Fibroblast of skin of scalp (primary cell): ENCODE measurements around the gene LIMCH1.
A peak's percentile ranks its signal among the peaks of the same experiment; 100 is the strongest.

Source experiments
- DNase-seq: peaks from one replicate; pipeline ENCODE4 v3.0.0-alpha.2; 2013

LIMCH1 gene

DNA sequence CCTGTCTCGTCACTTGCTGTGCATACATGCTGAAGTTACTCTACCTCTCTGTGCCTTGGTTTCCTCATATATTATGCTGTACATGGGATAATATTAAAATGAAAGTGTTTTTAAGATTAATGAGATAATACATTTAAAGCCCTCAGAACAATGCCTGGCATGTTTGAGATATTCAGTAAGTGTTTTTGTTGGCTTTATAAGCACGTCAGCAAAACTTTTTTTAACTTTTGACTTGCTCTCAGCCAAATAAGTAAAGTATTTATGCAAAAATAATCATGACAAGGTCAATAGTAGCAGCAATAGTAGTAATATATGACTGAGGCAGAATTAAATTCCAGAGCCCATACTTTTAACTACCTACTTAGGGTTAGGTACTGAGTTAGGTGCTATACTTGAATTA is 29.2 kb downstream of the LIMCH1 start:
- no peak for DNase-seq

DNA sequence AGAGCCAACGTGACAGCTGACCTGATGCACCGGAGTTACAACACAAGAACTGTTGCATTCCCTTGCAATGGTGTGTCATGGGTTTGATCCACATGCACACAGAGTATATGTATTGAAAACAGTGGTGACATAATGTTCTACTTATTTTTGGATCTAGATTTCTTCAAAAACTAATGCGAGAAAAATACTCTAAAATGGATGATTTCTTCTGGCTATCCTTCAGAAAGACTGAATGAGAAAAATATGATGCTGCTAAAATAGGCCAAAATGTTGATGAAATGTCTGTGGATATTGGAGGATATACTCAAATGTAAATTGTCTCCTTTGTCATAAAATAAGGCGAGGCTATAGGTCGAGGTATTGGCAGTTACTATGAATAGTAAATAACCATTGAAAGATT is 30.4 kb downstream of the LIMCH1 start:
- DNase-seq: no peak

- no peak for DNase-seq
Measured at GRCh38 chr4:41569961-41570360, 32.0 kb downstream of the LIMCH1 start.

DNA sequence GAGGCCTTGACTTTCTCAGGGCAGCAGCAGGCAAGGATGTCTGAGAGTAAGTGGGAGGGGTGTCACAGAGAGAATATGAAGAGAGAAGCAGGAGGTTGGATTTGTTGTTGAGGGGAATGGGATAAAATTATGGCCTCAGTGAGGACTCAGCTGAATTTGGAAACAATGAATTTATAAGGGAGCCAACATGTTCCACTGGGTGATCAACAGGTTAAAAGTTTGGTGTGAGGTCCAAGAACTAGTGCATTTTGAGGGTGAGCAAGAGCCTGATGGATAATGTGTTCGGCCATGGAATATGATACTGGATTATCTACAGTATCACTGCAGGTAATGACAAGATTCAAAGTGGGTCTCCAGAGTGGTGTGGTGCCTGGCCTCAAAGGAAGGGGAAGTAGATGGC is 33.5 kb downstream of the LIMCH1 start:
- DNase-seq: no peak

GRCh38 chr4:41572516-41572915 is 34.6 kb downstream of the LIMCH1 start:
- DNase-seq: no peak

GRCh38 chr4:41572956-41573355 is 35.0 kb downstream of the LIMCH1 start:
- no peak for DNase-seq

DNA sequence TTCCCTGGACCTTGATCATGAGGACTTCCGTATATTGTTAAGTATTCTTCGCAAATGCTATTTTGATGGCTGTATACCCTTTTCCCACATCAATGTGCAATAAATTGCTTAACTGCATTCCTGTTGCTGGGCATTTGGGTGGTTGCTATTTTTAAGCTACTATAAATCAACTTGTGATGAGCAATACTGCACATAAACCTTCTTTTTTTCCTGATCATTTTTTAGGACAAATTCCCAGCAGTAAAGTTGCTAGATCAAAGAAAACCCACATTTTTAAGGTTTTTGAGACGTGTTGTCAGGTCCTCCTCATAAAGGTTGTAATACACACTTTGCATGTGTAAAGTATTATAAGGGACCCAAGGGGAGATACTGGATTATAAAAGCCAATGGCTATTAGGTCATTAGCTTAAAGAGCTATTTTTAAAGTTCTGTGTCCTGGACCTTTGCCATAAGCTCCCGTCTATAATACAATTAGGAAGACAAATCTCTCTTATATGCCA is 35.6 kb downstream of the LIMCH1 start:
- peak; percentile 4 for DNase-seq

DNA sequence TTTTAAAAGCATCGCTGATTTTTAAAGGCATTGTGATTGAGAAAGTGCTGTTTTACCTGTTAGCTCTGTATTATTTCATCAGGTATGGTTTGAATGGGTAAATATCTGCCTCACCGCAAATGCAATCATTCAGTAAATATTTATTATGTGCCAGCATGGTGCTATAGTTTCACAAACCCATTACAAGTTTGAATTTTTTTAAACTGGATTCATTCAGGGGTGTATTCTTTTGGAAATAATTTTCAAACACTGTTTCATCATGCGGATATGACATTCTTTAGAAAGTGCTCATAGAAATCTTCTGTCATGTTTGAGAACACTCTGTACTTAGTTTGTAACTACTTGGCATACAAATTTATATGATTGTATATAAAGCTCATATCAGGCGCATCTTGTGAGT is 37.2 kb downstream of the LIMCH1 start:
- DNase-seq: no peak

DNA sequence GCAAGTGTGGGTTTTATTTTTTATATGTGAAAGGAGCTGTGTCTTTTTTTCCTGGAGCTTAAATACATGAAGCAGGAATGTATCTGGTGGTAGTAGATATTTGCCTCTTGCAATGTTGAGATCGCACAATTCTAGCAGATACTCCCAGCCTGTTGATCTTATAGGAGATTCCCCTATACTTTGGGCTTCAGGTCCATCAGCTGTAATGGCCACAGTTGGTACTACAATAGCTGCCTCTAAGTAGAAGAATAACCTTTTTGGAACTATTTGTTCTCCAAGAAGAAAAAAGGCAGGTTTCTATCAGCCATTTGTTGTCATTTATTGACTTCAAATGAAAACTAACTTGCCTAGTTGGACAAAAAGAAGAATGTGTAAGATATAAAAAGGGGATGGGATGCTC is 37.7 kb downstream of the LIMCH1 start:
- DNase-seq: no peak

DNA sequence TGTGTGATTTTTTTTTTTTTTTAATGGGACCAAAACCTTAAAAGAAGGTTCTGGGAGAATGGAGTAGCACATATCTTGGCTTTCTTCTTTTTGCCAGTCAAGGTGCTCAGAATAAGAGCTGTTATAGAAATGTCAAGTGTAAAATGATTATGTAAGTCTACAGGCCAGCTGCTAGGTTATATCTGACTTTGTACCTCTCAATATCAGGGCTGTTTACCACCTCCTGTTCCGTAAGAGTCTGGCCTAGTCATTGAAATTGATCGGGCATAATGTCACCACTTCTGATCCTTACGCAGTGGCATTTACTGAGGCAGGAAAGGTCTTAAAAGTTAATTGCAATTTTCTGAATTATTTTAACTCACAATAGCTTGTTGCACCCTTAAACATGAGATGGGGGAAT is 41.1 kb downstream of the LIMCH1 start:
- DNase-seq: no peak

- DNase-seq: peak; percentile 26
Measured at GRCh38 chr4:41579526-41579925, 41.6 kb downstream of the LIMCH1 start.

DNA sequence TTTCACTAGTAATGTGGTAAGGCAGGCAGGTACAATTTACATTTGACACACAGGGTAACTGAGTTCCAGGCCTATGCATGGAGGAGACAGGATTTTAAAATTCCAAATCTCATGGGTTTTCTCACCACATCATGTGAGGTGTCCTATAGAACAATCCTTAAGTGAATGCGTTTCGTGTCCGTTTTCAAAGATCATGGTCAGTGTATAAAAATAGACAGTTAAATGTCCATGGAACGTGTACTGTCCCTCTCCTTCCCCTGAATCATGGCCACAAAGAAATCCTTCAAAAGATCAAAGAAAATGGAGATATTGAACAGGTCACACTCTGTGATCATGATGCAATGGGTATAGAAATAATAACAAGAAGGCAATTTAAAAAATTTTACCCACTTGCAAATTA is 42.0 kb downstream of the LIMCH1 start:
- DNase-seq: no peak

GRCh38 chr4:41586675-41587225 is 48.8 kb downstream of the LIMCH1 start:
- DNase-seq: no peak

- DNase-seq: no peak
Measured at GRCh38 chr4:41587286-41587685, 49.3 kb downstream of the LIMCH1 start.

DNA sequence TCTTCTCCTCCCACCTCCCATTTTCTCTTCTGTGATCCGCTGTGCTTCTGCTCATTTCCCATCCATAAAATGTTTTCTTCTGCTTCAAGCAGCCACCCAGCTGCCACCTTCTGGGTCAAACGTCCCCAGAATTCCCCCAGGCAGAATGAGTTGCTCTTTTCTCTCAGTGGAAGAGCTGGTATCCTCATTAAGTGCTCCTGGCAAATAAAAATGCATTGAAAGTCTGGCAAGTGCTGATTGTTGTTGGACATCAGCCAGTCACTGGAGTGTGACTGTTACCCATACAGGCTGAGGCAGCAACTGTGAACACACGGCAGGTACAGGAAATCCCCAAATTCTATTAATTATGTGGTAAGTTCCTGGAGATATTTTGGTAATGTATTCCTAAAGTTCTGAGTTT is 52.6 kb downstream of the LIMCH1 start:
- no peak for DNase-seq

- DNase-seq: no peak
Measured at GRCh38 chr4:41594432-41594831, 56.5 kb downstream of the LIMCH1 start.

DNA sequence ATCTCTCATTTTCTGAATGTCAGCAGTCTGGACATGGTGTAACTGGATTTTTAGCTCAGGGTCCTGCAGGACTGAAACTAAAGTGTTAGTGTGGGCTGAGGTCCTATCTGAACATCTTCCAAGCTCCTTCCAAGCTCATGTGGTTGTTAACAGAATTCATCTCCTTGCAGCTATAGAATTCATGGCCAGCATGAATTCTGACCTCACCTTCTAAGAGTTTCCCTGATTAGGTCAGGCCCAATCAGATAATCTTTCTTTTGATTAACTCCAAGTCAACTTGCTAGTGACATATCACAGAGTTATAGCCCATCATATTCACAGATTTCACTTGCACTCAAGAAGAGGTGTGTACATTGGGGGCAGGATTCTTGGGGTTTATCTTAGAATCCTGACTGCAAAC is 59.5 kb downstream of the LIMCH1 start:
- no peak for DNase-seq

- DNase-seq: no peak
Measured at GRCh38 chr4:41598580-41598979, 60.6 kb downstream of the LIMCH1 start.

DNA sequence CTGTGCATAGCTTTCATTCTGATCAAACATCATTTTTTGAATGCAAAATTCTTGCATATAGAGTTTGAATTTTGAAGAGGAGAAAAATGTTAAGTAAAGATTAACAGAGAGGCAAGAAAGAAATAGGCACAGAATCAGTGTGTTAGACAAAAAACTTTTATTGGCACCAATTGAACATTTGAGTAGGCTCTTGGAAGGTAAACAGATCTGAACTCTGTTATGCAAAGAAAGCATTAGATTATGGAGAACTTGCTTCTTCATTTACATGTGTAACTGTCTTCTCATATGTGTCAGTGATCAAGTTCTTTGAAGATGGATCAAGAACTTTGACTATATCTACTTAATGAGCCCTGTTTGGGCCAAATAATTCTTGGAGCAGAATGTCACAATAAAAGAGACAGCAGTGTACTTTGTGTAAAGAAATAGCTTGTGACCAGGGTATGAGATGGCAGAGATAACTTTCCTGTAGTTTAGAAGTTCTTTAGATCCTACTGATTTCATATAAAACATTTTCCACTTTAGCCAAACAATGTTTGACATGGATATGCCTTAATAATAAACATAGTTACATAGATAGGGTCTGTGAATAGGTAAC is 61.3 kb downstream of the LIMCH1 start:
- no peak for DNase-seq

- no peak for DNase-seq
Measured at GRCh38 chr4:41600243-41600912, 62.4 kb downstream of the LIMCH1 start.

- DNase-seq: no peak
Measured at GRCh38 chr4:41601025-41601424, 63.1 kb downstream of the LIMCH1 start.

- DNase-seq: no peak
Measured at GRCh38 chr4:41602113-41602512, 64.2 kb downstream of the LIMCH1 start.

DNA sequence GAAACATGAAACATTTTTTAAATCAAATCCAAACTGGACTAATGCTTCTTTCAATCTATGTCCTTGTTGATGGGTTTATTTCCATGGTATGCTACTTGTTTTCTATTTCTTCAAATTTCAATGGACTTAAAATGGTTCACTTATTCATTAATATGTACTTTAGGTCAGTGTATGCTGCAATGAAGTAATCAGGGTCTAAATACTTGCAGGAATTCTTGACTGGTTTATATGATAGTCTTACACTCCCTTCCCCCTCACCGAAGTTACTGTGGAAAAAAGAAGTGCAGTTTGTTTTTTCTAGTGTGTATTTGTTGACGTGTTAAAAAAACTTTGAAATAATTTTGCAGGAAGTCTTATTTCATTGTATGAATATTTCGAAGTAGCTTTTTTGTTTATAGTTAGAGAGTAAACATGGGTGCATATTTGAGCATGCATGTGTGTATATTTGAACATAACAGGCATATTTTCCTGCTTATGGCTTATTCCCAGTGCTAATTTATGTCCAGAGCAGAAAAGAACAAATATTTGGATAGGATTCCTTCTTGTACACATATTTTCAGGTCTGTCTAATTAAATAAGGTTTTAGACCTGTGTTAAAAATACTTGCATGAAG is 65.0 kb downstream of the LIMCH1 start:
- no peak for DNase-seq

DNA sequence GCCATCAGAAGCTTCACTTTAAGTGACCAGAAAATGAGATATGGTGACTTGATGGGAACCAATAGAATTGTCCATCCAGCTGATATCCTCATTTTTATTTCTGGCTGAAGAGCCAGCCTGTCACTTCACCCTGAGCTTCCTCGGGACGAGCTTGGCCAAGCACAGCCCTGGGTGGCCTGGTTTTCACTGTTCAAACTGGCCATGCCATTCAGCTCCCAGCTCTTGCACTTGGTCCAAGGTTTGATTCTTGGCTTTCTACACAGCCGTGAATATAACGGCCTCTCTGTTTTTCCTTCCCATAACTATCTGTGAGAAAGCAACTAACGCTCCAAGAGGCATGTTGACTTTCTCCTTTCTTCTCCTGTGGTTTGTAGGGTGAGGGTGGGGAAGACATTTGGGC is 71.9 kb downstream of the LIMCH1 start:
- no peak for DNase-seq
